ENCODE data around the gene DHRS12.
A peak's percentile ranks its signal among the peaks of the same experiment; 100 is the strongest.

Gene DHRS12

GRCh38 chr13:51803422-51804294 lies at the start of gene DHRS12:
TSS of gene DHRS12 (minus strand) at chr13:51804163. CDS start at chr13:51799659, 4,504 bp downstream.
- H3K36me3 ChIP-seq (ENCODE audit: control insufficient read depth, insufficient read depth, low read length) = no peaks in the 10 kb centered on the region
- H3K4me3 ChIP-seq (replicated peaks; ENCODE audit: low read depth, low read length) = peak within 1 kb of the TSS; percentile 80
- TF ChIP-seq CTCF (IDR thresholded peaks at IDR 0.05; ENCODE audit: insufficient read depth, low read length, poor library complexity, severe bottlenecking) = peak; percentile 18
- DNase-seq (ENCODE audit: extremely low read depth, insufficient read length) = peak; percentile 88
- H3K27me3 ChIP-seq (replicated peaks; ENCODE audit: control insufficient read depth, insufficient read depth, low read length) = no peaks in the 10 kb centered on the region

- peak; percentile 22 for DNase-seq (ENCODE audit: extremely low read depth, insufficient read length)
- Histone ChIP-seq H3K27me3 (replicated peaks; ENCODE audit: control insufficient read depth, insufficient read depth, low read length) (no peaks in the 10 kb centered on the region), H3K4me3 (replicated peaks; ENCODE audit: low read depth, low read length) (no peak overlapping the region), H3K36me3 (ENCODE audit: control insufficient read depth, insufficient read depth, low read length) (no peaks in the 10 kb centered on the region)
- TF ChIP-seq CTCF (IDR thresholded peaks at IDR 0.05; ENCODE audit: insufficient read depth, low read length, poor library complexity, severe bottlenecking) = peak; percentile 78
These were observed 45.5 kb upstream of the DHRS12 start for GRCh38 chr13:51849145-51850101.

GRCh38 chr13:51848674-51849073 lies 44.7 kb upstream of the DHRS12 start:
- Histone ChIP-seq H3K36me3 (ENCODE audit: control insufficient read depth, insufficient read depth, low read length) (no peaks in the 10 kb centered on the region), H3K4me3 (replicated peaks; ENCODE audit: low read depth, low read length) (no peak overlapping the region), H3K27me3 (replicated peaks; ENCODE audit: control insufficient read depth, insufficient read depth, low read length) (no peaks in the 10 kb centered on the region; the same call in 1 of the 2 replicates)
- no peak for TF ChIP-seq CTCF (IDR thresholded peaks at IDR 0.05; ENCODE audit: insufficient read depth, low read length, poor library complexity, severe bottlenecking)
- DNase-seq (ENCODE audit: extremely low read depth, insufficient read length) = no peak

- Histone ChIP-seq H3K27me3 (replicated peaks; ENCODE audit: control insufficient read depth, insufficient read depth, low read length) (no peaks in the 10 kb centered on the region; the same call in 1 of the 2 replicates), H3K36me3 (ENCODE audit: control insufficient read depth, insufficient read depth, low read length) (no peaks in the 10 kb centered on the region), H3K4me3 (replicated peaks; ENCODE audit: low read depth, low read length) (no peak overlapping the region)
- DNase-seq (ENCODE audit: extremely low read depth, insufficient read length) = no peak
- no peak for TF ChIP-seq CTCF (IDR thresholded peaks at IDR 0.05; ENCODE audit: insufficient read depth, low read length, poor library complexity, severe bottlenecking)
These were observed 42.8 kb upstream of the DHRS12 start for GRCh38 chr13:51846756-51847155.

GRCh38 chr13:51845574-51846318 lies 41.8 kb upstream of the DHRS12 start:
- DNase-seq (ENCODE audit: extremely low read depth, insufficient read length) = no peak
- TF ChIP-seq CTCF (IDR thresholded peaks at IDR 0.05; ENCODE audit: insufficient read depth, low read length, poor library complexity, severe bottlenecking) = no peak
- no peaks in the 10 kb centered on the region for H3K36me3 ChIP-seq (ENCODE audit: control insufficient read depth, insufficient read depth, low read length)
- H3K27me3 ChIP-seq (replicated peaks; ENCODE audit: control insufficient read depth, insufficient read depth, low read length) = no peaks in the 10 kb centered on the region; the same call in 1 of the 2 replicates
- no peak overlapping the region for H3K4me3 ChIP-seq (replicated peaks; ENCODE audit: low read depth, low read length)
